Measurements from ENCODE around the gene KRT4.

KRT4 gene

DNA sequence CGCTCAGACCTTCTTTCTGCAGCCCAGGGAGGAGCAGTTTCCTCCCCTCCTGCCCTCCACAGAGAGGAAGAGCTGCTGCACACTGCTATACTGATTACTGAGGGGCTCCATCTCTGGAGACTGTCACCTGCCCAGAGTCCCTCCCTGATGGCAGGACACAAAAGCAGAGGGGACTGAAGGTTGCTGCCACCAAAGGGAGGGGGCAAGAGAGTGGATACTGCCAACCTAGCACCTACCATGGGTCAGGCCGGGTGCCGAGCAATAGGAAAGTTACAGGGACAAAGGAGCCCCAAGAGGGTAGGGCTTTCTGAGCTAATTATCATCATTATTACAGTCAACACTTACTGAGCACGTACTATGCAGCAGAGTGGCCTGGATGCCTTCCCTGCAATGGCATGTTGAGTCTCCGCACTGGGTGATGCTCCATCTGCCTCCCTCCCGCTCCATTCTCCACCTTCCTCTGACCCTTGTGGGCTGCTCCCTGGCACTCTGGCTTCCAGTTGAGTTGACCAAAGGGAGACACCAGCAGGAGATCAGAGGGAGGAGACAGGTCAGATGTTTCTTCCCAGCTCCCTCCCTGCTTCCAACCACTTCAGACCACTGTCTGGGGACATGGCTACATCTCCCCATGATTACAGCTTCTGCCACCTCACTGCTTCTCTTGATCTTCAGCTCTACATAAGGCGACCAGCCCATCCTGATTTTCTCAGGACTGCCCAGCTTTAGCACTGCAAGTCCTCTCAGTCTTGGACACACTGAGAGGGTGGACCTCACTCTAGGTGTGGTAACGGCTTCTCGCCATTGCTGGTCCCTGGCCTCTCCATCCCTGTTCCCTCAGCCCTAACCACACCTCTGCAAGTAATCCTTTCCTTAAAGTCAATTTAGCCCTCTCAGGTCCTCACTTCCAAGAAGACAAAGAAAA lies 22.8 kb upstream of the KRT4 start:
- DNase-seq = no peak

DNA sequence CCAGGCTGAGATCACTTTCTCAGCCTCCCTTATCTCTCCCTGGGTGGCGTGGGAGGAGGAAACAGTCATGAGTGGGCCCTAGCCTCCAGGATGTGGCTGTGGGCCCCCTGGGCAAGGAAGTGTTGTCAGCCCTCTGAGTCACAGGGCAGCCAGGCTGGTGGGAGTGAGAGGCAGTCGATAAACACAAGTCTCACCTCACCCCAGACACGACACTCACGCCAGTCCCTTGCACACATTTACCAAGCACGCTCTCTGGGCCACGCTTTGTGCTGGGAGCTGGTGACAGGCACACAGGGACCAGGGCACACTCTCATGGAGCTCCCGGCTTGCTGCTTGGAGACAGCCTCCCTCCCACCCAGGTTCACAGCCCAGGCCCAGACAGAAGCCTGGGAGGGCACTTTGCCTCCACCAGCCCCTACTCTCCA lies 22.1 kb upstream of the KRT4 start:
- no peak for DNase-seq

DNA sequence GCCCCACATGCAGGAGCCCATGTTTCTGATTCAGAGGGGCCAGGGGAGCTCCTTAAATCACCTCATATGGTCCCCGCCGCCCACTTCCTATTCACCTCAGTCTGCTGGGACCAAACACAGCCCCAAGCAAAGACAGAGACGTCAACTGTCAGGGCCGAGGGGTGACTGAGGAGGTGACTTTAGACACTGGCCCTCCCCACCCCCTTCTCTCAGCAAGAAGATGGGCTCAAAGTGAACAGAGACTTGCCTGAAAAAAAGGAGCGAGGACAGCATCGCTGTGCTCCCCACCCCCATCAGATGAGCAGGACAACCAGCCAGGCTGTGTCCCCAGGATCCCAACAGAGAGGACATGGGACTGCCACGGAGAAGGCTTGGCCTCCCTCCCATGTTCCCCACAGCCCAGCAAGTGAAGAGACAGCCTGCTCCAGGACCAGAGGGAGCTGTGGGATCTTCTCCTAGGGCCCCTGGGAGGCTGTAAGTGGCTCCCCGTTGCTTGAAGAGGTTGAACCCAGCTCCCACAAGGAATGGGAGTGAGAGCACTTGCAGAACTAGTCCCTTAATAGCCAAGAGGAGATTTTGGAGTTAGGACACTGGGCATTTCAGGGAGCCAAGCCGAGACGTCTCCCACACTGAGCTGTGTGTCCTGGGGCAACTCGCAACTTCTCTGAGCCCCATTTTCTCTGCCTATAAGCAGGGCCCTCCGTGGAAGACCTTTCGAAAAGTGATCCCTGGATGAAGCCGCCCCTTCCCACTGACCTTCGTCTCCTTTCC lies 21.5 kb upstream of the KRT4 start:
- no peak for DNase-seq

DNA sequence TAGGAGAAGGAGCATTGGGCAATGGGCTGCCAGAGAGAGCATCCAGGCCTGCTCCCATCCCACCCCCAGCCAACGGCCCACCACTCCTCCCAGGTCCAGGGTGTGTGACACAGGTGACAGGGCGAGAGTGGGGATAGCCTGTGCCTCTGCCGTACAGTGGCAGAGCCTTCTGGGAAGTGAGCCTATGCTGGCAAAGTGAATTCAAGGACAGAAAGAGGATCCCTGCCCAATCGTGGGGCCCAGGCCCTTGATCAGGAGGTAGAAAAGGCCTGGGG lies 20.7 kb upstream of the KRT4 start:
- no peak for DNase-seq

DNA sequence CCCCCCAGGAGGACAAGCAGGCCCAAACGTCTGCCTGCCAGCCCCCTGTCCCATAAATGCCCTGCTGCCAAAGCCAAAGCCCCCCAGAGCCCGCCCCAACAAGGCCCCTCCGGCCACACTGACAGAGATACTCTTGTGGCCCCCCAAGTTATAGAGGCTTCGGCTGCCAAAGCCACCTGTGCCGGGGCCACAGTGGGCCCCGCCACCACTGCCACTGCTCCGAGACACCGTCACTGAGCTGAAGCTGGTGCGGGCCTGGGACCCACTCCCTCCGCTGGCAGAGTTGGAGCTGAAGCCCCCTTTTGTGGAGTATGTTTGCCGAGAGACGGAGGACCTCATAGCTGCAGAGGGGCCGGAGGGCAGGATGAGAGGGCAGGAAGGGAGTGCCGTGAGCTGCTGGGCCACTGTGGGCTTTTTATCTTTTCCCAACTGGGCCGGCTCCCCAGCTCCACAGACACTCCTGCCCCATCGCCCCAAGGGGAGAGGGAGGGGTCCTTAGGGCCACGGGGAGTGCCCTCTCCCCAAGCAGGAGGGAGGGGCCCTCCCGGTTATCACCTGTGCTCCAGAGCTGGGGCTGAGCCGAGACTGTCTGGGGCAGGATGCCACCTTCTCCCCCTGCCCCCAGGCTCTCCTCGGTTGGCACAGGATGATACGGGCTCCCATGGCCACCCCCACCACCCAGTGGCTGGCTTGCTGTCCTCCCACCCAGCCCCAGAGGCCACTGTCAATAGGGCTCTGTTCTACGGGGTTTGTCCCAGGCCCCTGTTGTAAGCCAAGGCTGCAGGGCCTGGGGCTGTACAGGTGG lies 20.2 kb upstream of the KRT4 start, which contains the start of gene KRT79:
Gene KRT79, minus strand, starts transcription at position 390 of the 805 bp plus-strand sequence. Its CDS starts 51 bp downstream, at position 339.
- no peak for DNase-seq

DNA sequence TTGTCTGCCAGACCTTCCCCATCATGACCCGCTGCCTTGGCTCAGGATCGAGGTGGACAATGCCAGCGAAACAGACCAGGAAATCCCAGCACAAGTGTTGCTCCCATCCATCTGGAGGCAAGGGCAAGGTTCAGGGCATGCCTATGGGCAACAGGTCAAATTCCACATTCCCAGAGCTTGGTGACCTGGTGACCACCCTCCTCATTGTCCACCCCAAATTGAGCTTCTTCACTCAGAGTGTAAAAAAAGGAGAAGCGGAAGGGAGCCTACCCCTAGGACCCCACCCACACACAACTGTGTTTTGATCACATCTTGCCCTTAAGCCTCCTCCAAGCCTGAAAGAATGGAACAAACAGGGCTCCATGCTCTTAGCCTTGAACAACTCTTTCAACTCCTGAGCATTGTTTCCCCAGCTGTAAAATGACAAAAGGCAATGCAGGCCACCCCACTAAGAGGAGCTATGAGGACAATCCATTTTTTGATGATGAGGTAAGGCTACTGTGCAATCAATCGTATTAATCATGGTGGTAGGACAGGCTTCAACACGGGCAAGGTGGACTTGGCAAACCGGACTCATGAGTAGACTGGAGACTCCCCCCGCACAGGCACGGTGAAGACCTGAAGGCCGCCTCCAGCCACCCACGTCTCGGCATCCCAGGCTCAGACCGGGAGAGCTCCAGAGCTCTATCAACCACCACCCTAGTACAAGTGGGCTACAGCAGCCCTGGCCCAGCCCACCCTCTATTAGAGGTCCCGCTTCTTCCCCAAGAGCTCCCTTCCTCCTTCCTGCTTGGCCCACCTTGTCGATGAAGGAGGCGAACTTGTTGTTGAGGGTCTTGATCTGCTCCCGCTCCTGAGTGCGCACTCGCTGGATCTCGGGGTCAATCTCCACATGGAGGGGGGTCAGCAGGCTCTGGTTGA lies 19.3 kb upstream of the KRT4 start:
- no peak for DNase-seq

DNA sequence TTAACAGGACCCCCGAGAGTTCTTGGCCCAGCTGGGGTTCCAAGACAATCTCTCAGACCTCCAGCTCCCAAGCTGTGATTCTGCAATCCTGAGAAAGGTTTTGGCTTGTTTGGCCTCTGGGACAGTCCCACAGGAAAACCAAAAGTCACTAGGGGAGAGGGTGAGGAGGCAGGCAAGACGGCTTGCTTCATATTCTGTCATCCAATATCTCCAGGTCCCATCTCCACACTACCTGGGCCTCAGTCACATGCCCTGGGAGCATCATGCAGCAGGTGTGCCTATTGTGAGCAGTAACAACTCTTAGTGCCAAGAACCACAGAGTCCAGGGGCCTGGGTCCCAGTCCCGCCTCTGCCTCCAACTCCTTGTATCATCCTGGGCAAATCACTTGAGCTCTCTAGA lies 18.5 kb upstream of the KRT4 start:
- no peak for DNase-seq

DNA sequence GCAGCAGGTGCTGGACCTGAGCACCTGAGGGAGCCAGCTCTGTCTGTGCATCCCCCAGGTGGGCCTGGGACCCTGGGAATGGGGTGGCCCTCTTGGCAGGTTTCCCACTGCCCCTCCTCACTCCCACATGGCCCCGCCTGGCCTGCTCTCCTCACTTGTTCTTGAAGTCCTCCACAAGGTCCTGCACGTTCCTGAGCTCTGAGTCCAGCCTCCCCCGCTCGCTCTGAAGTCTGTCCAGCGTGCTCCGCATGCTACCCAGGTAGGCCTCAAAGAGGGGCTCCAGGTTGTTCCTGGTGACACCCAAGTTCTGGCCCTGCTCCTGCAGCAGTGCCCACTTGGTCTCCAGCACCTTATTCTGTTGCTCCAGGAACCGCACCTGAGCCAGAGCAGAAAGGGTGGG lies 17.3 kb upstream of the KRT4 start:
- no peak for DNase-seq

DNA sequence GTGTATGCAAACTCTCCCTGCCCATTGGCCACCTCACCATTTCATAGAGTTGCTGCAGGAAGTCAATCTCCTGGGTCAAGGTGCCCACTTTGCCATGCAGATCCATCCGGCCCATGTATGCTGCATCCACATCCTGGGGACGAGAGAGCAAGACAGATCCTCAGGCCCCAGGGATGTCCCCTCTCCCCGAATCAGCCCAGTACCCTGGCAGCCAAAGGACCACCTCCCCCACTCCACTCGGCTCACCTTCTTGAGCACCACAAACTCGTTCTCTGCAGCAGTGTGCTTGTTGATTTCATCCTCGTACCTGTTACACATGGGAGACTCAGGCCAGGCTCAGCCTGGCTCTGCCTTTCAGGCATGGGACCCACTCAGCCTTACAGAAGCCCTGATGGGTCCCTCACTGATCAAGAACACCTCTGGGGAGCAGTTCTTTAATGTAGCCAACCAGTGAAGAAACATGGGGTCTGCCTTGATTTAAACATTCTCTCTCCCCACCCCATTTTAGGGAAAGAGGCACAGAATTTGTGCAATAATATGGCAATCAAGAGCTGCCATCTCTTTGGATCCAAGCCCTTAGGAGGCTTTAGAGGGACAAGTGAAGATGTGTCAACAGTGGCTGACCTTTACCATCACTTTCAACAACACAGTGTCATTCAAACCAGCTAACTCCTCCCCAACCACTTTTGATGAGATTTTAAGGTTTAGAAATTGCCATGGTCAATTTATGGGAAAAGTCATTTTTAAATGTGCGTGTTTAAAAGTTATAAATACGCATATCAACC lies 16.3 kb upstream of the KRT4 start:
- no peak for DNase-seq

DNA sequence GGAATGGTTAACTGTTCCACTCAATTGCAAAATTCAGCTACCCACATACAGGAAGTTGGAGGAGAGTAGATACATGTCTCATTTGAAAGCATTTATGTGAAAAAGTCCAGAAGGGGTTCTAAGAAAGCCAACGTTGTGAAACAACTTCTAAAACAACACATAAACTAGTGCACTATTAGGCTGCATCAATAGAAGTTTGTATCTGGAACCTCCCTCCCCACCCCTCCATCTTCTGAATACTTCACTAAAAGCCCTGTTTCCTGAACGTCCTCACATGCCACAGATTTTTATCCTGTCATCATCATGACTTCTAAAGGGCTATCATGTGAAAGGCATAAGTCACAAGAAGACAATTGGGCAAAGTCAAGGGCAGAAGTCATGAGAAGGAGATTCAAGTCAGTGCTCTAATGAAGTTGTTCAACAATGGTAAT lies 14.7 kb upstream of the KRT4 start:
- no peak for DNase-seq

DNA sequence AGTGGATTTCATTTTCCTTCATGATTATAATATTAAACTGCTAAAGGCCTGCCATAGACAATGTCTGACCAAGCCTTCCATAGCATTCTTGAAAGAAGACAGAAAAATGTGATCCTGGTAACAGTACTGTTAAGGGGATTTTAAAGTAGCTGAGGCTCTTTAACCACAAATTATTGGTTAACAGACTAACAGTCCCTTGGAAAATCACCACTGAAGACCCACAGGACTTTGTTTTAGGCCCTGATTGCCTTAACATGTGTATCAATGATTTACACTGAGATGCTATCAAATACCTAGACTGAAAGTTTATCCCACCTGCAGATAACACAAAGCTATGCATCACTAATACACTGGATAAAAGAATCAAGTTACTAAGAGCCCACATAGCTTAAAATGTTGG lies 14.2 kb upstream of the KRT4 start:
- no peak for DNase-seq

DNA sequence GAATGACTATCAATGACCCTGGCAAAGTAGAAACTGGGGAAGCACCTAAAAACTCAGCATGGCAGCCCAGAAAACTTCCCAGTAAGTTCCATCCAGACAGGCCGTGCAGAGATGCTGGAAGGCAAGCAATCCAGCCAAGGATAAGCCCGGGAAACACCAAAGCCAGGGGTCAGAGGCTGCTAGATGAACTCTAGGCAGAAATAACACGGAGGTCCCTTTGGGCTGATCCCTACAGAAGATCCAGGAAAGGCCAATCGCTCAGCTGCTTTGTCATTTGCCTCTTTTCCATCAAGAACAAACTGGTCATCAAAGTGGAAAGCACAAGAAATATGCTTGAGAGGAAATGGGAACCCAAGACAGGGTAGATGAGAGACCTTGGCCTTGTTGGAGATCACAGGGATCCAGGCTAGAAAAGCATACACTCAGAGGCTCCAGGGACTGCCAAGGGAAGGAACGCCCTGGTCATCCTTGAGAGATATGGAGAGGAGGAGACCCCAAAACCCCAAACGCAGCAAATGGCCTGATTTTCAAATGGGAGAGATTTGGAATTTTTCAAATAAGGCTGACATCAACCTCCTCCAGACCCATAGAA lies 13.7 kb upstream of the KRT4 start:
- no peak for DNase-seq

DNA sequence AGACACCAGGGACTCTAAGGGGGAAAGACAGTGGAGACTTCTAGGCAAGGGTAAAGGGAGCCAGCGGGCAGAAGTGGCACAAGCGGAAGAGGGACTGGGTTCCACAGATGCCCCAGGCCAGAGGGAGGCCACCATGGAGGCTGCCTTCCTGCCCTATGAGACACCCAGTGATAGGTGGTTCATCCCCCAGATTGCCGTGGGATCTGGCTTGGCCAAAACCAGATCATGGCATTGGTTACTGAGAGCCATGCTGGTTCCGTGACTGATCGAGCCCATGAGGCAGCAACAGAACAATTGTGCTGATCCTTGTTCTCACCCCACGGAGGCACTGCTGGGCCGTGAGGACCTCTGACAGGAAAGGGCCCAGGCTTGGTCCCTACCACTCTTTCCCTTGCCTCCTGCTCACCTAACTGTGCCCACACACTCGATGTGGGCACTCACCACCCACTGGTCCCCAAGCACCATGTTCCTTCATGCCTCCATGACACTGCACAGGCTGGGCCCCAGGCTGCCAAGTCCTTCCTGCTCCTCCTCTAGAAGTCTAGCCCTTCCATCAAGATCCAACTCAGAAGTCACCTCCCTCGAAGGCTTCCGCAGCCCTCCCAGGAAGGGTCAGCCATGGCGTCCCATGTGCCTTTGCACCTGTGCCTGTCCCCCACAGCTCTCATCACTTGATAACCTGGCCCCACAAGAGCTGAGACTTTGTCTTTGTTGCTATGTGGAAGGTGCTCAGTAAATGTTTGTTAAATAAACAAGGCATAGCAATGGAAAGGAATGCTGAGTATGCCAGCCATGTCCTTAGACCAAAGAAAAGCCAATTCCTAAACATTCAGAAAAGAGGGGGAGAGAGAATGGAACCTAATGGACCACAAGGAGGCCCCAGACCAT lies 12.9 kb upstream of the KRT4 start:
- no peak for DNase-seq

DNA sequence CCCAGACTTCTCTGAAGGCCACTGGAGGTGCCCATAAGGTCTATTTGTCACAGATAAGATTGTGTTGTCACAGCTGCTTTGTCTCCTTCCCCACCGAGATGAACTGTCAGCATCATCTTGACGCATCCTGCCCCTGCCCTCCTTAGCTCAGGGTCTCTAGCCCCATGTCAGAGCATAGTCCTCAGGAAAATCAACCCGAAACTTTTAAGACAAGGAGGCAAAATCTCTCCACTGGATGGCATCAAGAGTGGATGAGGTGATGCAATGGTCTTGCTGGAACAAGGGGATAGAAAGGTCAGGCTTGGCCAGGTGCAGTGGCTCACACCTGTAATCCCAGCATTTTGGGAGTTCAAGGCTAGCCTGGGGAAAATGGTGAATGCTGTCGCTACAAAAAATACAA lies 12.0 kb upstream of the KRT4 start:
- DNase-seq = no peak

DNA sequence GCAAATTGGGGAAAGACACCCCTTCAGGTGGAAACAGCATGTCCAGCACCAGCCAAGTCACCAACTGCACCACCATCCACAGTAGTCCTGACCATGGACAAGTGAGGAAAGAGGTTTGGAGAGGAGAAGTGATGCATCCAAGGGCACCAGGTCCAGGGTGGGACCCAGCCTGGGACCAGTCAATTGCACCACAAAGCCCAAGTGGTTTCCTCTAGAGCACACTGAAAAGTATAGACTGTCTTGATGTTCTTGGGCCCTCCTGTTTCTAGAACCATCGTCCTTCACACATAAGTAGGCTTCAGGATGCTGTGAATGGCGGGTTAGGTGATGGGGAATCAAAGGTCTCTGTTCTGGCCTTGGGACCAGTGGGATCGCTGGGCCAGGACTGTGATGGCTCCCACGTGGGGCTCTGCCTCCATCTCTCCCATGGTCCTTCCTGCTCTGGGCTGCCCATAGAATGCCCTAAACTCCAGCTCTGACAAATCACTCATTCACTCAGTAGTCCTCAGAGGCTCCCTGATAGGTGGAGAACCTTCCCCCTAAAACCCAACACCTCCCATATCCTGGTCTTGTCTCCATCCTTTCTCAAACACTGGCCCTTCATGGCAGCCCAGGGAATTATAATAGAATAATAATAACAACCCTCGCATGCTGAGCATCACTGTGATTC lies 11.0 kb upstream of the KRT4 start:
- no peak for DNase-seq

DNA sequence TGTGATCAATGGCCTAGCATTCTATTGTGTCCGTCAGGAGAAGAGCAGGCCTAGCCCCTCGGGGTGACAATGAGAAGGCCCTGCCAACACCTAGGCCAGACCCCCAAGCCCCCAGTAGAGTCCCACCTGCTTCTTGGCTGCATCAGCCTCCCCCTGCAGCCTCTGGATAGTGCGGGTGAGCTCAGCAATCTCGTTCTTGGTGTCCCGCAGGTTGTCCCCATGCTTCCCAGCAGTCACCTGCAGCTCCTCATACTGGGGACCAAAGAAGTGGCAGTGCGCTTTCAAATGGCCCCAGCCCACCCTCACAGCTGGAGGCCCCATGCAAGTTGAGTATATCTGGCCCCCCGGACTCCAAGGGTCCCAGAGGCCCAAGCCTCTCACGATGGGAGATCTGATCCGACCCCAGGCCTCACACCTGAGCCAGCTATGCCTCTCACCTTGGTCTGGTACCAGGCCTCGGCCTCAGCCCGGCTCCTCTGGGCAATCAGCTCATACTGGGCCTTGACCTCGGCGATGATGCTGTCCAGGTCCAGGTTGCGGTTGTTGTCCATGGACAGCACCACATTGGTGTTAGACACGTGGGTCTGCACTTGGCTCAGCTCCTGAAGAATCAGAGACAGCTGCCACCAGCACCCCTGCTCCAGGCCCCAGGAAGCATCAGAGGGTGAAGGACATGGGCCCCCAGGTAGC lies 10.0 kb upstream of the KRT4 start:
- DNase-seq = no peak

DNA sequence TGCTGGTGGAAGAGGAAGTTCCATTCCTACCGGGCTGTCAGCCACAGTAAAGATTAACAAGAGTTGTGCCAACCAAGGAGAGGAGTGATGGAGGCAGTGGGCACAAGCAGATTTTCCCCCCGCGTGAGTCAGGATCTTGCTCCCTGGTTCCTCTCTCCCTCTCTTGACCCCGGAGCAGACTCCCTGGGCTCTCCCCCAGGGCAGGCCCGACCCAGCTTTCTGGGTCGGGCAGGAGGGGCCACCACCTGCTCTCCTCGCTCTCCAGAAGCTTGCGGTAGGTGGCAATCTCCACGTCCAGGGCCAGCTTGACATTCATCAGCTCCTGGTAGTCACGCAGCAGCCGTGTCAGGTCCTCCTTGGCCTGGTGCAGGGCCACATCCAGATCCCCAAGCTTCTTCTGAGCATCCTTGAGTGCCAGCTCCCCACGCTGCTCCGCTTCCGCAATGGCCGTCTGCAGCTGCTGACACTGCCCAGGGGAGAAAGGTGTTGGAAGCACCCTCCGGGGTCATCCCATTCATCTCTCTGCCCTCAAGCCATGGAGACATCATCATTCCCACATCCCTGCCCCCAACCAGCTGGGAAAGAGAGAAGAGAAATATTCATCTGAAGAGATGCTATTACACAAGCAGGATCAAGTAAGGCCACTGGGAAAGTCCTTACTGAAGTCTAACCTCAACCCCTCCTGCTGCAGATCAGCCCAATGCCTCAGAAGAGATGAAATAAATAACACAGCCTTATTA lies 9.0 kb upstream of the KRT4 start:
- no peak for DNase-seq
